ENCODE results near the gene KRT17.

The KRT17 gene

GRCh38 chr17:41665566-41666236 is 41.3 kb upstream of the KRT17 start:
- H3K4me1 ChIP-seq = peaks cover 0 to 30% (median 19%) of the 10 kb centered on the region in 4 donors
- peak; percentile 78 to 93 for DNase-seq
- no peaks in the 10 kb centered on the region for H3K27me3 ChIP-seq
- peak overlapping the region; percentile 76 to 80 for H3K27ac ChIP-seq
- H3K9me3 ChIP-seq = no peaks in the 10 kb centered on the region
- H3K36me3 ChIP-seq = no peaks in the 10 kb centered on the region
- intact Hi-C loops (cut with DNase I; ENCODE audit: low total_unique reads) = loop anchor here (2.0 to 5.0 kb wide), 2 partner anchors 19 to 858 kb away; no protein-coding TSS in a partner anchor
- peak; percentile 95 to 96 for TF ChIP-seq CTCF (IDR thresholded peaks at IDR 0.05)
- H3K4me3 ChIP-seq = peak overlapping the region; percentile 50 to 60

- no peak for DNase-seq
- H3K9me3 ChIP-seq = no peaks in the 10 kb centered on the region
- peak overlapping the region; percentile 50 to 60 for H3K4me3 ChIP-seq
- intact Hi-C loops (cut with DNase I; ENCODE audit: low total_unique reads) = loop anchor here (2.0 to 5.0 kb wide), 4 partner anchors 18 to 858 kb away; no protein-coding TSS in a partner anchor
- no peaks in the 10 kb centered on the region for H3K27me3 ChIP-seq
- no peak for TF ChIP-seq CTCF (IDR thresholded peaks at IDR 0.05)
- peak overlapping the region; percentile 76 to 80 for H3K27ac ChIP-seq
- H3K36me3 ChIP-seq = no peaks in the 10 kb centered on the region
- H3K4me1 ChIP-seq = peaks cover 0 to 35% (median 19%) of the 10 kb centered on the region in 4 donors
Observed at GRCh38 chr17:41664587-41665565, 40.5 kb upstream of the KRT17 start.

GRCh38 chr17:41664172-41664457 is 39.7 kb upstream of the KRT17 start:
- no peak for DNase-seq
- H3K27me3 ChIP-seq = no peaks in the 10 kb centered on the region
- peaks cover 0 to 36% (median 19%) of the 10 kb centered on the region in 4 donors for H3K4me1 ChIP-seq
- no peak overlapping the region for H3K27ac ChIP-seq
- no peaks in the 10 kb centered on the region for H3K36me3 ChIP-seq
- H3K4me3 ChIP-seq = no peak overlapping the region
- H3K9me3 ChIP-seq = no peaks in the 10 kb centered on the region
- no peak for TF ChIP-seq CTCF (IDR thresholded peaks at IDR 0.05)
- intact Hi-C loops (cut with DNase I; ENCODE audit: low total_unique reads) = loop anchor here (2.0 to 5.0 kb wide), 3 partner anchors 17 to 757 kb away; no protein-coding TSS in a partner anchor

GRCh38 chr17:41663451-41664171 is 39.2 kb upstream of the KRT17 start:
- Histone ChIP-seq H3K27me3 (no peaks in the 10 kb centered on the region), H3K27ac (no peak overlapping the region), H3K9me3 (no peaks in the 10 kb centered on the region), H3K36me3 (no peaks in the 10 kb centered on the region), H3K4me1 (peaks cover 0 to 37% (median 19%) of the 10 kb centered on the region in 4 donors), H3K4me3 (no peak overlapping the region)
- DNase-seq = no peak
- intact Hi-C loops (cut with DNase I; ENCODE audit: low total_unique reads) = loop anchor here (2.0 to 5.0 kb wide), 3 partner anchors 17 to 756 kb away; no protein-coding TSS in a partner anchor
- TF ChIP-seq CTCF (IDR thresholded peaks at IDR 0.05) = no peak

- no peaks in the 10 kb centered on the region for H3K36me3 ChIP-seq
- no peak for DNase-seq
- peaks cover 0 to 26% (median 2%) of the 10 kb centered on the region in 4 donors for H3K4me1 ChIP-seq
- no peak overlapping the region for H3K27ac ChIP-seq
- H3K9me3 ChIP-seq = no peaks in the 10 kb centered on the region
- intact Hi-C loops (cut with DNase I; ENCODE audit: low total_unique reads) = loop anchor here (5.0 kb wide), 2 partner anchors 113 to 753 kb away; no protein-coding TSS in a partner anchor
- H3K27me3 ChIP-seq = no peaks in the 10 kb centered on the region
- H3K4me3 ChIP-seq = no peak overlapping the region
- no peak for TF ChIP-seq CTCF (IDR thresholded peaks at IDR 0.05)
Observed at GRCh38 chr17:41660221-41660711, 35.9 kb upstream of the KRT17 start.
